Calu3 (cell line): ENCODE measurements around the gene ZNF138. TPM values are rescaled to one million over a fixed set of nuclear protein-coding genes. Genes with fewer than 3 reads are reported as not detected.
"Not testable (repeated sequence)": the region's sequence is repeated elsewhere in the genome, so short reads cannot be mapped to it uniquely, and the experiment has no call there.

Experiments used
- BruUV-seq: library from RNA; stranded (reverse); fragments of 400-500 nt; replicated peaks from 2 replicates; lab custom pipeline; 2021; lab: Mats Ljungman, UMichigan
- CTCF ChIA-PET: fragments of 300-600 bp; sonication (Branson Sonifier 250); formaldehyde crosslinking; loops from one replicate; lab custom pipeline; 2022; ENCODE audit warnings: antibody characterized with exemption; lab: Charles Lee
- DNase-seq: peaks from one replicate; pipeline ENCODE4 v3.0.0; 2022
- H3K27ac Mint-ChIP-seq: one replicate; pipeline ENCODE4 v1.8.0; 2022; ENCODE audit warnings: mixed read lengths; ENCODE audit not compliant: unreplicated experiment
- H3K27me3 Mint-ChIP-seq: one replicate; pipeline ENCODE4 v1.8.0; 2022; ENCODE audit warnings: mixed read lengths; ENCODE audit not compliant: unreplicated experiment
- H3K36me3 Mint-ChIP-seq: one replicate; pipeline ENCODE4 v1.8.0; 2022; ENCODE audit warnings: mild to moderate bottlenecking, moderate library complexity, mixed read lengths; ENCODE audit not compliant: insufficient read depth, unreplicated experiment
- H3K4me1 Mint-ChIP-seq: one replicate; pipeline ENCODE4 v1.8.0; 2022; ENCODE audit warnings: mild to moderate bottlenecking, low read depth, mixed read lengths; ENCODE audit not compliant: unreplicated experiment
- H3K4me3 Mint-ChIP-seq: one replicate; pipeline ENCODE4 v1.8.0; 2022; ENCODE audit warnings: mild to moderate bottlenecking, low read depth, moderate library complexity, mixed read lengths; ENCODE audit not compliant: unreplicated experiment
- H3K9me3 Mint-ChIP-seq: one replicate; pipeline ENCODE4 v1.8.0; 2022; ENCODE audit warnings: low read depth, mixed read lengths; ENCODE audit not compliant: unreplicated experiment
- CTCF ChIP-seq: fragments of 200-600 bp; IDR thresholded peaks from one replicate; pipeline ENCODE4 v1.8.0; 2022; ENCODE audit warnings: antibody characterized with exemption; ENCODE audit not compliant: unreplicated experiment
- intact Hi-C: fragments of 100-400 bp; cut with micrococcal nuclease; formaldehyde crosslinking; loops from one replicate; pipeline ENCODE4 v1.10.0; 2022; ENCODE audit not compliant: unreplicated experiment
- total RNA-seq: library from RNA; stranded (reverse); gene quantifications from 2 replicates; pipeline ENCODE4 v1.2.3, GENCODE V29; 2022

Gene ZNF138
- total RNA-seq, 1 experiment from 2014 or later: 5.5 TPM

DNA sequence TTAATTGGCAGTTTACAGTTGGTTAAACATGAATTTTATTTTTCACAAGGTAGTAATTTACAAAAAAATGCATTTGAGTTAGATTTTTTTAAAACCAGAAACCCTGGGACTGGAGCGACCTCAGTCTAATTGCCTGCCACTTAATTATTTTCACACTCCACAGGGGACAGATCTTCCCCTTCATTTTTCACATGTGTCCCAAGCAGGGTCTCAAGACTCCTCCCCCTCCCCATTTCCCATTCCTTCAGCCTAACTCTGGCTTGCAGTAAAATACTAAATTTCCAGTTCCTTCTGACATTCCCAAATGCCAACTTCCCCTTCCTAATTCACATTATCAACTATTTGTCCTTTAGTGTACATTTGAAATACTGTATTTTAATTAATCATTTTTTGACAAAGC lies 948 bp downstream of the ZNF138 start:
- Mint-ChIP-seq H3K27ac (peak overlapping the region; percentile 82), H3K9me3 (no peaks in the 10 kb centered on the region), H3K27me3 (no peaks in the 10 kb centered on the region), H3K4me3 (peak overlapping the region; percentile 92), H3K36me3 (peaks cover 29% of the 10 kb centered on the region), H3K4me1 (peaks cover 6% of the 10 kb centered on the region)
- CTCF ChIA-PET: no interaction called here
- no peak for TF ChIP-seq CTCF
- TSS peak; percentile 61 for BruUV-seq
- no peak for DNase-seq
- intact Hi-C loops: no loop called here

DNA sequence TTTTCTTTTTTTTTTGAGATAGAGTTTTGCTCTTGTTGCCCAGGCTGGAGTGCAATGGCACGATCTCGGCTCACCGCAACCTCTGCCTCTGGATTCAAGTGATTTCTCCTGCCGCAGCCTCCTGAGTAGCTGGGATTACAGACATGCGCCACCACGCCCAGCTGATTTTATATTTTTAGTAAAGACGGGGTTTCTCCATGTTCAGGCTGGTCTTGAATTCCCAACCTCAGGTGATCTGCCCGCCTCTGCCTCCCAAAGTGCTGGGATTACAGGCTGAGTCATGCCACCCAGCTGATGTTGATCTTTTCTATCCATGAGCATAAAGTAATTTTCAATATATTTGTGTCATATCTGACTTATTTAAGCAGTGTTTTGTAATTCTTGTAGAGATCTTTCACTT lies 4.9 kb downstream of the ZNF138 start:
- H3K4me3 Mint-ChIP-seq, H3K9me3 Mint-ChIP-seq, BruUV-seq, H3K4me1 Mint-ChIP-seq, DNase-seq, CTCF ChIA-PET, H3K27ac Mint-ChIP-seq, intact Hi-C loops, H3K27me3 Mint-ChIP-seq: not testable (repeated sequence)
- H3K36me3 Mint-ChIP-seq: peaks cover 27% of the 10 kb centered on the region

DNA sequence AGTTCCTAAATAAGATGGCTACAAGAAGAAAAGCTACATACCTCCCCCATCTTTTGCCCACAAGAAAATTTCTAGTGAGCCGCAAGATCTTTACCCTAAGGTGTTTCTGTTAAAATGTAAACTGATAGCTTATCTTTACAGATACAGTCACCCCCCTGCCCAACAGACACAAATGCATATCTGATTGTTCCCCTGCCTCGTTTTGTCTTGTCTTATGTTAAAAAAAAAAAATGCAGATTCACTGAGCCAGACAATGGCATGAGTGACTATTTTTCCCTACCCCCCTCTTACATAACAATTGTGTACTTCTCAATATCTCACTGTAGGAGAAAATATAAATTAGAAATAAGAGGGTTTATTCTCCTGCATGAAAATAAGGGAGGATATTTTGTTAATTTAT lies 8.5 kb downstream of the ZNF138 start:
- no peak for TF ChIP-seq CTCF
- Mint-ChIP-seq H3K4me3 (no peak overlapping the region), H3K4me1 (no peaks in the 10 kb centered on the region), H3K27me3 (no peaks in the 10 kb centered on the region), H3K9me3 (peaks cover 2% of the 10 kb centered on the region), H3K27ac (no peak overlapping the region), H3K36me3 (peaks cover 7% of the 10 kb centered on the region)
- DNase-seq: no peak
- intact Hi-C loops: no loop called here
- no TSS peak for BruUV-seq
- CTCF ChIA-PET: no interaction called here

DNA sequence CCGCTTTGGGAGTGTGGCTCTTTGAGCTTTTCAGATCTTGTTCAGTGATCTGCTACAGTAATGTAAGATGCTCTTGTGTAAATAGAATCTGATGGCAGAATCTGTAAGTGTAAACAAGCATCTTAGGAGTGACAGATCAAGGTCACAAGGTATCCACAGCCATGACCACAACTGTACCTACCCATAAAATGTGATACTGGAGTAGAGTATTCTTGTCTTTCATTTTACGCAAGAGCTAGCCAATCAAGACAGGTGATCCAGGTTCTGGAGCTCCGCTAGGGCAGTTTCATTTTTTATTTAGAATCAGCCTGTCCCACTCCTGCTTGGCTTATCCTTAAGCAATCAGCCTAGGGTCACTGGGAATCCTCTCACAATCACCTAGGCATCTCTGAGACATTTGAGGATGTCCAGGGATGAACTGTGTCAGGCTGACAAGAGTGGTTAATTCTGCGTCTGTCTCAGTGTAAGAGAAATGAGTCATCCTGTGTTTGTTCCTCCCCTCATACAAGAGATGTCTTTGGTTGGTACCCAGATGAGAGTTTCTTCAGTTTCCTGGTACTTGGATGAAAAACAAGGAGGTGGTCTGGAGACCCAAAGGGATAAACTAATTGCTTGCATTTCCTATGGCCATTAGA lies 13.6 kb downstream of the ZNF138 start:
- H3K4me3 Mint-ChIP-seq: no peak overlapping the region
- H3K36me3 Mint-ChIP-seq: no peaks in the 10 kb centered on the region
- peaks cover 2% of the 10 kb centered on the region for H3K9me3 Mint-ChIP-seq
- no TSS peak for BruUV-seq
- CTCF ChIA-PET: no interaction called here
- no peak overlapping the region for H3K27ac Mint-ChIP-seq
- no peak for TF ChIP-seq CTCF
- no peaks in the 10 kb centered on the region for H3K4me1 Mint-ChIP-seq
- intact Hi-C loops: no loop called here
- no peak for DNase-seq
- no peaks in the 10 kb centered on the region for H3K27me3 Mint-ChIP-seq

GRCh38 chr7:64811767-64812166 lies 17.5 kb downstream of the ZNF138 start:
- no TSS peak for BruUV-seq
- intact Hi-C loops: no loop called here

More at GRCh38 chr7:64811767-64812166, 17.5 kb downstream of the ZNF138 start:
- CTCF ChIA-PET: no interaction called here
- Mint-ChIP-seq H3K4me1 (no peaks in the 10 kb centered on the region), H3K9me3 (no peaks in the 10 kb centered on the region), H3K4me3 (no peak overlapping the region), H3K27ac (no peak overlapping the region), H3K36me3 (no peaks in the 10 kb centered on the region), H3K27me3 (no peaks in the 10 kb centered on the region)
- DNase-seq: no peak
- TF ChIP-seq CTCF: no peak
